NCI-H82 treated with DMSO at 0.1 percent for 48 hours (cell line): ENCODE data around the gene PANX3.
"Not testable (repeated sequence)": the region's sequence is repeated elsewhere in the genome, so short reads cannot be mapped to it uniquely, and the experiment has no call there.

Experiments
- DNase-seq: peaks from one replicate; lab custom pipeline; 2025; ENCODE audit not compliant: unreplicated experiment; lab: John Stamatoyannopoulos, UW

The PANX3 gene, protein sequence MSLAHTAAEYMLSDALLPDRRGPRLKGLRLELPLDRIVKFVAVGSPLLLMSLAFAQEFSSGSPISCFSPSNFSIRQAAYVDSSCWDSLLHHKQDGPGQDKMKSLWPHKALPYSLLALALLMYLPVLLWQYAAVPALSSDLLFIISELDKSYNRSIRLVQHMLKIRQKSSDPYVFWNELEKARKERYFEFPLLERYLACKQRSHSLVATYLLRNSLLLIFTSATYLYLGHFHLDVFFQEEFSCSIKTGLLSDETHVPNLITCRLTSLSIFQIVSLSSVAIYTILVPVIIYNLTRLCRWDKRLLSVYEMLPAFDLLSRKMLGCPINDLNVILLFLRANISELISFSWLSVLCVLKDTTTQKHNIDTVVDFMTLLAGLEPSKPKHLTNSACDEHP

DNA sequence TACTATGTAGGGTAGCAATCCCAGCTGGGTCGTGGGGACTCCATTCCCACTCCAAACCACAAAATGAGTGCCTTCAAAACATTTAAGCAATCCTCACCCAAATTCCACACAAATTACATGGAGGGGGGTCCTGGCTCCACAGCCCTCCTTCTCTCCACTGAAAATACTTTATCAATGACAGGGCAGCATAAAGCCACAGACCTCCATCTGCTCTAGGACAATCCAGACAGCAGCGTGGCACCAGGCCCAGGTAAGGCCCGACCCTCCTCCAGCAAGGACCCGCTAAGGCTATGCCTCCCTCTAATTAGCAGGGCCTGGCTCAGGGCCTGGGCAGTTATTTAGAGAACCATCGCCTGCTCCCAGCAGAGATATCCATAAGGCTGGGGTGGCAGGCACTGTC, at the start of gene PANX3:
TSS of gene PANX3 (plus strand) at position 365 of the 400 bp plus-strand sequence. CDS start 129 bp downstream, outside the sequence.
- DNase-seq: no peak

DNA sequence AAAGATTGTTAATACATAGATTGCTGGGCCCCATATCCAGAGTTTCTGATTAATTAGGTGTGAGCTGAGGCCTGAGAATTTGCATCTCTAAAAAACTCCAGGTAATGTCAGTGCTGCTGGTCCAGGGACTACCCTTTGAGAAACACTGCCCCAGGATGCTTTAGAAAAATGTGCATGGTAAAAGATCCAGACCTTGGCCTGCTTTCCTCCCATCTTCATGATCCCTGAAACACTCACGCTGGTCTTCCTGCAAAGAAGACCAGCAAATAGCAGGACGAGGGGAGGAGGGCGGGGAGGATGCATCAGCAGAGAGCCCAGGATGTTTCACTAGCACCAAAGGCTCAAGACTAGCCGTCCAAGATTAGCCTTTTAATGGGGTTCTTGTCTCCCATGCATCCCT, 41.5 kb upstream of the PANX3 start, which contains the start of gene OR8A1:
TSS of gene OR8A1 (plus strand) at position 301 of the 400 bp plus-strand sequence. CDS start 123 bp downstream, outside the sequence.
- no peak for DNase-seq

DNA sequence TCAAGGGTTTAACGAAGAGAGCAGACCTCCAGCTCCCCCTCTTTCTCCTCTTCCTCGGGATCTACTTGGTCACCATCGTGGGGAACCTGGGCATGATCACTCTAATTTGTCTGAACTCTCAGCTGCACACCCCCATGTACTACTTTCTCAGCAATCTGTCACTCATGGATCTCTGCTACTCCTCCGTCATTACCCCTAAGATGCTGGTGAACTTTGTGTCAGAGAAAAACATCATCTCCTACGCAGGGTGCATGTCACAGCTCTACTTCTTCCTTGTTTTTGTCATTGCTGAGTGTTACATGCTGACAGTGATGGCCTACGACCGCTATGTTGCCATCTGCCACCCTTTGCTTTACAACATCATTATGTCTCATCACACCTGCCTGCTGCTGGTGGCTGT, 41.1 kb upstream of the PANX3 start:
- no peak for DNase-seq

DNA sequence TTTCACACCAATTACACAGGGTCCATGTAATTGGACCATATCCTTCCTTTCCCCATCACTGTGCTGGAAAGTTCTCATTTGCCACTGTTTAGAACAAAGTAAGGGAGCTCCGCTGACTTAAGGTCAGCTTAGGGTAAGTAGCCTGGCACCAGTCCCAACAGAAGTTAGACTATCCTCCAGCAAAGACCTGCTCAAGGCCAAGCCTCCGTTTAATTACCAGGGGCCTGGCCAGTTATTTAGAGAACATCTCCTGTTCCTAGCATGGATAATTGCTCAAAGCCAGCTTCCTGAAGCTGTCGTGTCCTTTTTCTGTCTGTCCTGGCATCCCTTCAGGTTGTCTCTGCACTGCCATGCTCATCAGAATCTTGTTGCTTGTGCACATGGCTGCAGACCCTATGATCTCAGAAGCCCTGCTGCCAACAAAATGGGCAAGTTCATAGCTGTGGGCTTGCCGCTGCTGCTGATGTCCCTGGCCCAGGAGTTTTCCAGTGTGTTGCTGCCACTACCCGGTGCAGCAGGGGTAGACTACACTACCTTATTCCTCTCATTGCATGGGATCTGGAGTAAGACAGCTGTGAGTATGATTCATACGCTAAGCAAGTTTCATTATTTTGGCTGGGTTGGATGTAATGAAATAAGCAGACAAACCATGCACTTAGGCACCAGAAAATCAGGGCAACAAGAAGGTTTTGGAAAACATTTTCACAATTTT, 33.4 kb upstream of the PANX3 start:
- DNase-seq: no peak

DNA sequence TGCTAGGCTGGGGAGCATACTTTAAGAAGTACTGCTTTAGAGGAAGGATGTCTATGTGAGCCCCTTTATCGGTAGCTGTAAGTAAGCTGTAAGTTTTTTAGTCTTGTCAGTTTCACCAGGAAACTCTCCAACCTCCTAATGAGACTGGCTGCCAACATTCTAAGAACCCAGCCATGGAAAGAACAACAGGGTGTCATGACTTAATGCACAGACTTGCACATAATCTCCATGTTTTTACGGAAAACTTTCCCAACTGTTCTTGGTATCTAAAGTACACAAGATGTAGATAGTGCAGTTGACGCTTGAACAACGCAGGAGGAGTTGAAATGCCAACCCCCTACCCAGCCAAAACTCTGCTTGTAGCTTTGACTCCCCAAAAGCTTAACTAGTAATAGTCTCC, 32.5 kb upstream of the PANX3 start:
- no peak for DNase-seq

DNA sequence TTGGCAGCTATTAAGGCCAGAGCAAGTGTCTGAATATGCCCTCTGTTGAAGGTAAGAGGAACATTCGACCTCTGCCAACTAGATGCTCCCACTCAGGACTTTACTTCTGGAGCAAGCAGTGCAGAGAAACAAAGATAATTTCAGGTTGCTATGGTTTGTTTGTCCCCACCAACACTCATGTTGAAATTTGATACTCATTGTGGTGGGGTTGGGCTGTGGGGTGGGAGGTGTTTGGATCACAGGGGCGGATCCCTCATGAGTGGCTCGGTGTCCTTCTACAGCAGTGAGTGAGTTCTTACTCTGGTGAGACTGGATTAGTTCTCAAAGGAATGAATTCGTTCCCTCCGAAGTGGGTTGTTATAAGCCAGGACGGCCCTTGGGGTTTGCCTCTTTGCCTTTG, 29.4 kb upstream of the PANX3 start:
- no peak for DNase-seq

DNA sequence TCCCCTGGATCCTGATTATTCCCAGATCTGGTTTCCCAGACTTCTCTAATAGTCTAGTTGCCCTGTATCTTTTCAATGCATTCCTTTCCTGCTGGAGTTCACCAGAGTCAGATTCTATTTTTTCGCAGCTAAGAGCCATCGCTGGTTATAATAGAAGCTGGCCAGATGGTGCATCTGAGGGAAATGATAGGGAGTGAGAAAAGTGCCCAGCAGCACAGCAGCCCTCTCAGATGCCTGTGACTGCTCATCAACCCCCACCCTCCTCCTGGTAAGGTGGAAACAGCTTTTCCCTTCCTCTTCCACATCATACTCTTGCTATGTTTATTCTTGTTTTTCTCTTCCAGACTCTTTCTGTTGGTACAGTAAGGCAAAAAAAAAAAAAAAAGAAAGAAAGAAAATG, 28.7 kb upstream of the PANX3 start:
- no peak for DNase-seq

DNA sequence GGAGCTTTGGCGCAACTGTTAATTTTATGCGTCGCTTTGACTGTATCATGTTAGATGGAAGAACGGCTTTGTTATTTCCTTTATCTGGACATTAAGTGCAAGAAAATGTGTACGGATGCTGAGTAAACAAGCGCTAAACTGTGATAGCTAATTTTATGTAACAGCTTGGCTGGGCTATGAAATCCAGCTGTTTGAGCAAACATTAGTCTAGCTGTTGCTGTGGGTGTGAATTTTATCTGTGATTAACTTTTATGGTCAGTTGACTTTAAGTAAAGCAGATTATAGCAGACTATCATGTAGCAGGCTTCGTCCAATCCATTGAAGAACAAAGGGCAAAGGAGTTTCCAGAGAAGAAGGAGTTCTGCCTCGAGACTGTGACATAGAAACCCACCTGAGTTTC, 27.4 kb upstream of the PANX3 start:
- DNase-seq: no peak

DNA sequence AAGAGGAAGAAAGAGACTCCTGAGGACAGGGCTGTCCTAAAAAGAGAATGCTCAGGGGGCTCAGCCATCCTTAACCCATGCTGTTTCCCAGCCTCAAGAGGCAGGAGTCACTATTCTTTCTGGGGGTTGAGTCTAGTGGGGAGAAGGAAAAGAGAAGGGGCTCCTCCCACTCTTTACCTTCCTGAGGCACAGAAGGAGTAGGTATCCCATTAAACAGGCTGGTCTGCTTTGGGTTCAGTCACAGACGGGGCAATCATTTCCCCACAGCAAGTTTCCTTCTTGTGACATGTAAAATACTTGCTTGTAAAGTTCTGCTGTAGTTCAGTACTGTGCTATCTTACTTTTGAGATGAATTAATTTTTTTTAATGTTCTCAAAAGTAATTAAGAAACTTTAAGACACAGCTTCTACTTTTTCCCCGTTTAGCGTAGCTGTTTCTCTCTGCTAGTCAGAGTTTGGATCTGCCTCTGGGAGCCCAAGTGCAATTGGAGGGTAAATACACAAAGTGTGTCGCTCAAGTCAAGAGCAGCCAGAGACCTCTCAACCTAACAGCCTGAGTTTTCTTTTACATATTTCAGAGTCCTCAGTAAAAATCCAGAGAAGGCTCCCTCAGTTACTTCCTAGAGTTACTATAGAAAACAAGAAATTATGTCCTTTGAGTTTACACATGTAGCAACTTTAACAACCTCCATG, 26.4 kb upstream of the PANX3 start:
- DNase-seq: no peak

DNA sequence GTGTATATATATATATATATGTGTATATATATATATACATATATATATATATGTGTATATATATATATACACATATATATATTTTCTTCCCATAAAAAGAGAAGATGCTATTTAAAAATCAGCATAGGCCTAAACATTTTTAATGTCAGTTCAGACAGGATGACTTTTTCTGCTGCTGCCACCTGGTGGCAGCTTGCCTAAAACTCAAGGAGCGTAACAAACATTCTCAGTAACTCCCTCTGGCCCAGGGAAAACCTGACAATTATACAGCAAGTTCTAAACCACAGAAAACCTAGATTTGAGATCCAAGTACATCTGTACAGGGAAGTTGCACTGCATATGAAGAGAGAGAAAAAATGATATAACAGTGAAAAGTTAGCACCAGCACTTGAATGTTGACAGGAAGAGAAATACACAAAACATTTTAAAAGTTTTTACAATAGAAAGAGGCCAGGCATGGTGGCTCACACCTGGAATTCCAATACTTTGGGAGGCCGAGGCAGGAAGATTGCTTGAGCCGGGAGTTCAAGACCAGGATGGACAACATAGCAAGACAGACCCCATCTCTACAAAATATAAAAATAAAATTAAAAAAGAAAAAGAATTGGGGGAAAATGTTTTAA, 24.9 kb upstream of the PANX3 start:
- DNase-seq: no peak

DNA sequence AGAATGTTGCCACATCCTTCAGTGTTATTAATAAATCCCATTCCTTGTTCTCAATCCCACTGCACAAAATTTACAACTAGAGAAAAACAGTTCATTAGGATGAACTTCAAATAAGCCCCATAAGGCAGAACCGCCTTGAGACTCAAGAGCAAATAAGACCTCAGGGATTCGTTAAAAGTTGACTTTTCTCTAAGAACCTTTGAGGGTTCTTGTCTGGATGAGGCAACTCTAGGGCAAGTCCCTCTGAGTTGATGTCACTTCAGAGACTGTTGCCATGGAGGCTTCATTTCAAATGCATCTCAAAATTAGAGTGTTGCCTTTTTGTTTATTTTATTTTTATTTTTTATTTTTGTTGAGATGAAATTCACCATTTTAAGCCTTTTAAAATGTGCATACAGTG, 19.8 kb upstream of the PANX3 start:
- DNase-seq: no peak

DNA sequence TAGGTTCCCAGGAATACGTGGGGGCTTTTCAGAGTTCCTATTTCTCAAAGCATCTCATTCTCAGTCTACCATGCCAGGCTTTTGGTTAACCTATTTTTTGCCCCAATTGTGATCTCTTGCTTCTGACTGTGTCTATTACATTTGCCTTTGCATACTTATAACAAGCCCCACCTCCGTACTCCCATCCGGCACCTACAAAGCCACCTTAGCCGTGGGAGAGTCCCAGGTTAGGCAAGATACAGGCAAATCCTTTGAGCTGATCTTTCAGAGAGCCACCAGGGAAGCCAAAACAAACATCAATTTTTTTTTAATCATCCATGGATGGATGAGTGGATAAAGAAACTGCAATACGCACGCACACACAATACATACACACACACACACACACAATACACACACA, 18.6 kb upstream of the PANX3 start:
- no peak for DNase-seq

DNA sequence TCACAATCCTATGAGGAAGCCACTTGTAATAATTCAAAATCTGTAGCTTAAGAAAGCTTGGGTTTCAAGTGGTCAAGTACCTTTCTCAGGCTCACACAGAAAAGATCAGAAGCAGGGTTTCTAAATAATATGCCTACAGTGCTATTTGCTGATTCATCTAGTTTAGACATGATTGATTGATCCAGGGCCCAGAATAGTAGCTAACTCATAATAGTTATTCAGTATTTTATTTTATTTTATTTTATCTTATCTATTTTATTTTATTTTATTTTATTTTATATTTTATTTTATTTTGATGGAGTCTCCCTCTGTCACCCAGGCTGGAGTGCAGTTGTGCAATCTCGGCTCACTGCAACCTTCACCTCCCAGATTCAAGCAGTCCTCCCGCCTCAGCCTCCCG, 15.9 kb upstream of the PANX3 start:
- DNase-seq: no peak

DNA sequence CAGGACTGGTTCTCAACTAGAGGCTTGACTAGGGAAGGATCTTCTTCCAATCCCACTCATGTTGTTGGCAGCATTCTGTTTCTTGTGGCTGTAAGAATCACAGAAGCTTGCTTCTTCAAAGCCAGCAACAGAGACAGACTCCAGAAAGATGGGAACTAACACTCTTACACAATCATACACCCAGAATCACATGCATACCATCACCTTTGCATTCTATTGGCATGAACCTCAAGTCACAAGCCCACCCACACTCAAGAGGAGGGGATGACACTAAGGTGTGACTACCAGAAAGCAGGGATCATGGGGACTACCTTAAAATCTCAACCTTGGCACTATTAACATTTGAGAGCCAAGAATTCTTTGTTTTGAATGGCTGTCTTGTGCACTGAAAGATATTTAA, 13.6 kb upstream of the PANX3 start:
- DNase-seq: no peak

DNA sequence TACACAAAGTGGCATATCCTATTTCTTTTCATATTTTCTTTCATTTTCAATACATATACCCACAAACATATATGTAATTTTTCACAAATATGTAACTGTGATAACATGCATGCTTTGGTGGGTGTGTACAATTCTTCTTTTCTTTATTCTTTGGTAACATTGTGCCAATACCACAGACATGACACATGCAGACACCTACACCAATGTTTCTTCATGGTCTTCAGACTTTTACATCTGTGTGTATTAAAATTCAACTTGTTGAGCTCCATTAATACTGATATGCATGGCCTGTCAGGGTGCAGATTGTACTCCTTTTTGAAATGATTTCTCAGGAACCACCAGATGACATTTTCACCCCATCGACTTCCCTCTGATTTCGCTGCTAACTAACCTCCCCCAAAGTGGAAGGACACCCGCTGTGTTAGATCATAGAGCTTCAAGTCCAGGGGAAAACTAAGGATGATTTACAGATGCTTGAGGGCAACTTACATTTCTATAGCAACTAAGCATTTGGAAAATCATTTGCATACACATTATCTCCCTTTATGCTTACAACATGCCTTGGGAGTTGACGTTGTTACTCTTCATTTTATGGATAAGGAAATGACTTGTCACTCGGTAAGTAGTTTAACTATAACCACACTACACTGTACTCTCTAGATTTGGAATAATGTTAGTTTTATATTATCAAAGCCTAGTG, 10.5 kb upstream of the PANX3 start:
- no peak for DNase-seq

DNA sequence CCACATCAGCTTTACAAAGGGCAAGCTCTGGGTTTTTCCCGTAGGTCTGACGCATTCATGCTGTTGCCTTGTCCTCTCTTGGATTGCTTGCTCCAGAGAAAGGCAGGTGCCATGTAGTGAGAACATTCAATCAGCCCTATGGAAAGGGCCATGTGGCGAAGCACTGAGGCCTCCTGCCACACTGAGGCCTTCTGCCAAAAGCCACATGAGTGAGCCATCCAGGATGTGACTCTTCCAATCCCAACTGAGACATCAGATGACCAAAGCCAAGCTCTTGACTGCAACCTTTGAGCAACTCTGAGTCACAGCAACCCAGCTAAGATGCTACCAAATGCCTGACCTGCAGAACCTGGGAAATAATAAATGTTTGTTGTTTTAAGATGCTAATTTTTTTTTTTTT, 9.0 kb upstream of the PANX3 start:
- DNase-seq: no peak

DNA sequence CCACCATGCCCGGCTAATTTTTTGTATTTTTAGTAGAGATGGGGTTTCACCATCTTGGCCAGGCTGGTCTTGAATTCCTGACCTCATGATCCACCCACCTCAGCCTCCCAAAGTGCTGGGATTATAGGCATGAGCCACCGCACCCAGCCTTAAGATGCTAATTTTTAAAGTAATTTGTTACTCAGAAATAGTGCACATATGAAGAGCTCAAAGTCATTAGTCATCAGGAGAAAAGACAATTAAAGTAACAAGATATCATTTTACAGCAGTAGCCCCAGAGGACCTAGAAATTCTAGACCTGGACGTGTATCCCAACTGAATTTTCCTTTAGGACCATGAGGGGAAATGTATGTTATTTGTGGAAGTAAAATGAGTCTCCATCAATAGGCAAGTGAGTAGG, 8.5 kb upstream of the PANX3 start:
- not testable (repeated sequence) for DNase-seq

DNA sequence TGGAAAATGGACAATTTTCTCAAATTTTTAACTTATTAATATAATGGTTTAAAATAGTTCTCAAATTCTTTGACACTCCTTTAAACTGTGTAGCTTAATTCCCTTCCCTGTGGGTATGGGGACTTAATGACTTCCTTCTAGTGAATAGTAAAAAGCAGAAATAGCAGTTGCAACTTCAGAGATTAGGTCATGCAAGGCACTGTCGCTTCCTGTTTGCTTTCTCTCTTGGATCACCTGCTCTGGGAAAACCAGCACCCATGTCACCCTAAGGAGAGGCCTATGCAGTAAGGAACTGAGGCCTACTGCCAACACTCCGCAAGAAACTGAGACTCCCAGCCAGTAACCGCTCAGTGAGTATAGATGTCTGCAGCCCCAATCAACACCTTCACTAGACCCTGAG, 5.5 kb upstream of the PANX3 start:
- DNase-seq: no peak

DNA sequence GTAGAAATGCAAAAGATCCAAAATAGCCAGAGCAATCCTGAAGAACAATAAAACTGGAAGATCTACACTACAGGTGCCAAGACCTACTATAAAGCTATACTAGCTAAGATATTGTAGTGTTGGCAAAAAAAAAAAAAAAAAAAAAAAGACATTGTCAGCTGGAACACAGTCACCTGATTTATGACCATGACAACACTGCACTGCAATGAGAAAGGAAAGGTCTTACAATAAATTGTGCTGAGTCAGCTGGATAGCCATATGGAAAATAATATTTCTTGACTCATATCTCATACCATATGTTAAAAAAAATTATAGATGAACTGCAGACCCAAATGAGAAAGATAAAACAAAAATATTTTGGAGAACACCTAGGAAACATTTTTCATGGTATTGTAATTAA, 3.1 kb upstream of the PANX3 start:
- DNase-seq: no peak

DNA sequence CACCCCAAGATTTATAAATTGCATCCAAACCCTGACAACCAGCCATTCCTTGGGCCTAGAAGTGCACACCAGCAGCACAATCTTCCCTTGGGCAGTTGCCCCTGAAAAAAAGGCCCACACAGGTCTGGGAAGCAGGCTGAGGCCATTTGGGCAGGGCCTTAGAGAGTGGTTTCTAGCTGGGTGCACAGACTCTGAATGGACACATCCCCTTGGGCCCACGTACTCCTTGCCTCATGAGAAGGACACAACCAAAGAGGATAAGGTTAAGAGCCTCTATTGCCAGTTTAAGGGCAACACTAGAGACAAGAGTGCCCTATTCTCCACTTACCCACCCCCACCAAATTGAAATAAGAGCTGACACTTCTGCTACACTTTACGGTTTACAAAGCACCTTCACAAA, 933 bp upstream of the PANX3 start:
- DNase-seq: no peak

DNA sequence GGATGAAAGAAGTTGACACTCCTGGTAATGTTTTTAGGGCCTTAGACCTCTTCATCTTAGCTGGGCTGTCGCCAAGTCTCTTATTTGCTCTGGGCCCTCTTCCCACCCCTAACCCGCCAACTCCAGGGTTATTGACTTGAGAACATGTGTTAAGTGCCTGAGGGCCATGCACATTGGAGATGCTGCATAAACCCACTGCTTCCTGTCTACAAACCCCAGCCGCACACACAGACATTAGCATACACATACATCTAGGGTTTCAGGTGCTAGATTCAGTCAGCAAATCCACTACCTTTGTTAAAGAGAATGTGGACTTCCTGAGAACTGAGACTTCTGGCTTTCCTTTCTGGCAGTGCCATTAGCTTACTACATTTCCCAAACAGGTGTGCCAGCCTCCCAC, 817 bp downstream of the PANX3 start:
- DNase-seq: no peak
